ENCODE data around the gene KCTD3.

- TF ChIP-seq CTCF (IDR thresholded peaks at IDR 0.05 in 2 of 3, conservative IDR thresholded peaks at IDR 0.05 in 1 of 3; ENCODE audit: borderline replicate concordance in 1 of 3, insufficient read depth in 1 of 3, low read depth in 2 of 3, low read length in 2 of 3) (no peak), SIN3A (IDR thresholded peaks at IDR 0.05; ENCODE audit: low read depth) (no peak), ZBTB33 (IDR thresholded peaks at IDR 0.05; ENCODE audit: extremely low read depth, insufficient replicate concordance, low read length) (no peak), REST (IDR thresholded peaks at IDR 0.05; ENCODE audit: low read depth) (no peak), EZH2 (IDR thresholded peaks at IDR 0.05) (no peak), POLR2A (IDR thresholded peaks at IDR 0.05; ENCODE audit: borderline replicate concordance, extremely low read depth, insufficient read depth, insufficient read length) (no peak)
Observed at GRCh38 chr1:215590779-215591491, 23.8 kb downstream of the KCTD3 start.
